Measurements from ENCODE around the gene SH3YL1. TPM values are rescaled to one million over a fixed set of nuclear protein-coding genes. Genes with fewer than 3 reads are reported as not detected.

Gene SH3YL1
- total RNA-seq, 1 donor from 2014 or later = 65.0 TPM

- DNase-seq = no peak
Observed at GRCh38 chr2:213932-214693, 49.7 kb downstream of the SH3YL1 start.

- DNase-seq = no peak
Observed at GRCh38 chr2:211486-212184, 52.2 kb downstream of the SH3YL1 start.

GRCh38 chr2:210660-211059 lies 53.2 kb downstream of the SH3YL1 start:
- DNase-seq = no peak

GRCh38 chr2:209470-209869 lies 54.4 kb downstream of the SH3YL1 start:
- no peak for DNase-seq

DNA sequence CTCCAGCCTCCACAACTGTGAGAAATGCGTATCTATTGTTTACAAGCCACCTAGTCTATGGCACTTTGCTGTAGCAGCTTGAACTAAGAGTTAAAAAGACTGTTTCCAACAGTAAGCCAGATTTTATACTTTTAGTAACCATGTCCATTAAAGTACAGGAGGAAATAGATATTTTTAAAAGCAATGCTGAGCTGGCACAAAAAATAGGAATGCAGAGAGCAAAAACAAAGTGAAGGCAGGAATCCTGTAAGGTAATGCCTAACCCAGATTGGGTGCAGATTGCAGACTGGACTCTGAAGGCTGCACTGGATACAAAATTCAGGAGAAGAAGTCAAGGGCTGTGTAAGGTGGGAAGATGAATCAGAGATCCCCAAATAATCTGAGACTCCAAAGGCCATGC lies 55.5 kb downstream of the SH3YL1 start:
- DNase-seq = no peak

- no peak for DNase-seq
Observed at GRCh38 chr2:203984-204383, 59.8 kb downstream of the SH3YL1 start.

DNA sequence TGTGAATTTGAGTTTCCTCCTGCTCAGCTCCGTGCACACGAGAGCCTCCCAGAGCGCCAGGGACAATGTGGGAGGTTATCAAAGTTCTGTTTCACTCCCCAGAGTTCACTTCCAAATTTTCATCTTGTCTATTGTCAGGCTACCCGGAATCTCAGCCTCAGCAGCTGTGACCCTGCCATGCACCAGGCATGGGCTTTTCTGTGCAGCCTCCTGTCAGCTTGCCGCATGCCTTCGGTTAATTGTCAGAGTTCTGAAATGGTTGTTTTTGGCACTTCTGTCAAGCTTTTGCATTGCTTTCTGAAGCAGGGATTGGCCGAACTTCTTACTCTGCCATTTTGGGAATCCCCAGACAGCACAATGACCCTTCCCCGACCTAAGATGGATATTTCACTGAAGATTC lies 60.4 kb downstream of the SH3YL1 start:
- no peak for DNase-seq

- no peak for DNase-seq
Observed at GRCh38 chr2:202945-203344, 60.9 kb downstream of the SH3YL1 start.

DNA sequence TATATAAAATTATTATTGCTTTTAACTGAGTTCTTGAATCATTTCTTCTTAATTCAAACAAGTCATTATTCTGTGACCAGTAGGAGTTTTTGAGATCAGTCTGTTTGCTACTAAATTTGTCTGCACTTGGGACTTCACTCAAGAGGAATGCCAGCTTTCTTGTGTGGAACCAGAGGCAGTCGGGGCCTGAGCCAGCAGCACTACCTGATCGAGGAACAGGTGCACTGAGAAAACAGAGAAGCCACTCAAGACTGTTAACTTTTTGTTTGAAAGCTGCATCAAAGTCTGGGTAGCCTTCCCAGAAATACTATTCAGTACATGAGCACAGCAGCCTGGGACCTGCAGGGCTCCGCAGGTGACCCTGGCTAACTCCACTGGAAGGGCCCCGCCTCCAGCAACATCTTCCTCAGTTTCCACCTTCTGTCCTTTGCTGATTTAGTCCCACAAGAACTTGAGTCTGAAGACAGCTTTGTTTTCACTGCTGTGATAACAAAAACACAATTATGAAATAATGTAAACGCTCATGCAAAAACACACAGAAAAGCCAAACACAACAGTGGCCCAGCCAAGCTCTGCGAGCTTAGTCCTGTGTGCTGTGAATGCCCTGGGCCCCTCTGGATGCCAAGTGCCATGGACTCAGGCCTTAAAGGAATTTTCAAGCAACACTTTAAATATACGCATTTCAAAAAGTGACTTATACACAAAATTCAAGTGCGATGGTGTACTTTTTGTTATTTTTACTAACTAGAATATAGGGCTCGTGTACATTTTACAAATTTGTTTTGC lies 62.0 kb downstream of the SH3YL1 start:
- no peak for DNase-seq

DNA sequence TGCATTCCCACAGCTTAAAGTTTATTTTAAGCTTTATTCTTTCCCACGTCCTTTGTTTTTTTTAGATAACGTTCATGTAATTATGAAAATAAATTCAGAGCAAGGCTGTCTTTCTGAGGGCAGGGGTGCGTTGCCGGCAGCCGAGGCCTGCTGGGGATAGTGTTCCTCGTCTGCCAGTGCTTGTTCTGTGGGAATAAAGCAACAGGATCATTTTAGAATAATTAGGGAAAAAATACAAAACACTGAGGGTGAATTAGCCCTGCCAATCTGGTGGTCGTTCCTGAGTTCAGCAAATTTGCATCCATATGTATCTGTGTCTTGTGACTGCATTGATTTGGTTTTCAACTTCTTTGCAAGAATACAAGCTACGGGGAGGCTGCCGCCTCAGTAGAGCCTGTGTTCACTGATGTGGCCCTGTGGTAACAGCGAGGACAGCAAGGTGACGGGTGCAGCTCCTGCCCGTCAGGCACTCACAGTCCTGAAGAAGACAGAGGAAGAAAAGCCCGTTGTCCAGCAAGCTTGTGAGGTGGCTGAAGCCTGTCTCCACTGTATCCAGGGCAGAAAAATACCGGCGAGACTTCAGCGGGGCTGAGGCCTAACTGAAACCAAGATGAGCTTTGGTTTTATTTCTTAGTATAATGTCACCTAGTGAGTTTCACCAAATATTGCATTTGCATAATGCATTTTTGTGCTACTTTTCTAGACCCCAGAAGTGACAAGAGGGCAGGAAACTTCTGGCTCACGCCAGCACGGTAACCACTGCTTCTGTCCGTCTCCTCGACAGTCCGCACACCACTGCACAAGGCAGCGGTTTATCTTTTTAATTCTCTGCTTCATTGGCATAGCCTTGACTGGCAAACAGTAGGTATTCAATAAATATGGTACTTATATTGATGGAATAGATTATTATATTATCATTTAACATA lies 64.5 kb downstream of the SH3YL1 start:
- DNase-seq = no peak

DNA sequence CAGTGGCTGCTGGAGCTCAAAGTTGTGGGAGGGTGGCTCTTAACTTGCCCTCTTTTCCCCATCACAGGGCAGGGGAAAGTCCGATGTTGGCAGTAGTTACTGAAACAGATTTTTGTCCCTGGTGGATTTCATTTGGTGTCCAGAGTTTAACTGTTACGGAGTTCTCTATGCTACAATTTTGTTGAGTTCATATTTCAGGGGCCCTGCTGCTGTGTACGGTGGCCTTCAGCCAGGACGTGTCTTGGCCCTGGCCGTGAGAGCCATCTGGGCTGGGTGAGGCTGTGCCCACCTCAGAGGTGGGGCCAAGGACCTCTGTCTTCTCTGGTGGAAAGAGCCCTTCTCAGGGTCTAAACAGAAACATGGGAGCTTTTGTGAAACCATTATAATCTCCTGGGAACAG lies 67.4 kb downstream of the SH3YL1 start:
- no peak for DNase-seq

DNA sequence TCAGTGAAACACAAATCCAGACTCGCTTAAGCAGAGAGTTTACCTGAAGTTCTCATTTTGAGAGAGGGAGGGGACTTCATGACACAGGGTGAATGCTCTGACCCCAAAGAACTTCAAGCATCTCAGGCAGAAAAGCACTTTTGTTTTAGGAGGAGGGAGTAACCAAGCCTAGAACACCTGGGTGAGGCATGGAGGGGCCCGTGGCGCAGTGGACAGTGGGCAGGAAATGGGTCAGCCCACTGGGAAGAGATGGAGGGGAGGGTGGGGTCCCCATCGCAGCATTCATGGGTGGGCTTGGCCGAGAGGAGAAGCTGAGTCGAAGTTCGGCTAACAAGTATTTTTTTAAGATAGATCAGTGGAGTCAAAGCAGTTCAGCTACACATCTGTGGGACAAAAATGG lies 67.9 kb downstream of the SH3YL1 start:
- no peak for DNase-seq

- DNase-seq = no peak
Observed at GRCh38 chr2:193141-193671, 70.6 kb downstream of the SH3YL1 start.

GRCh38 chr2:191311-192190 lies 72.3 kb downstream of the SH3YL1 start:
- no peak for DNase-seq

GRCh38 chr2:187825-188224 lies 76.0 kb downstream of the SH3YL1 start:
- DNase-seq = no peak

DNA sequence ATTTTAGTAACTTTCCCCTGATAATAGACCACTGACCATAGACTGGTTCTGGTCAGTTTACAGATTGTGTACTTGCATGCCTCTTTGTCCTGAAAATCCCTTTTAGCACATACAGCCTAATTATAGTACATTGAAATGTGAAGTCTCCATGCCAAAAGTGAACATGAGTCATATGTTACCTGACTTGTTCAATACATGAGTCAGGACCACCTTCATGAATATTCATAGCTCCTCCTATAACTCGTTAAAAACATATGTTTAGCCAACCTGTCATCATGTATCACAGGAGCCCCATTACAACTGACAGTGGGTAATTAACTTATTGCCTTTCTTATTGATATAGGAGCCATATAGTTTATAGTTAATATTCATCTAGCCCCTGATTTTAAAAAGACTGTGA lies 78.6 kb downstream of the SH3YL1 start:
- DNase-seq = no peak

GRCh38 chr2:184695-185094 lies 79.1 kb downstream of the SH3YL1 start:
- DNase-seq = no peak

GRCh38 chr2:182509-183122 lies 81.2 kb downstream of the SH3YL1 start:
- no peak for DNase-seq

DNA sequence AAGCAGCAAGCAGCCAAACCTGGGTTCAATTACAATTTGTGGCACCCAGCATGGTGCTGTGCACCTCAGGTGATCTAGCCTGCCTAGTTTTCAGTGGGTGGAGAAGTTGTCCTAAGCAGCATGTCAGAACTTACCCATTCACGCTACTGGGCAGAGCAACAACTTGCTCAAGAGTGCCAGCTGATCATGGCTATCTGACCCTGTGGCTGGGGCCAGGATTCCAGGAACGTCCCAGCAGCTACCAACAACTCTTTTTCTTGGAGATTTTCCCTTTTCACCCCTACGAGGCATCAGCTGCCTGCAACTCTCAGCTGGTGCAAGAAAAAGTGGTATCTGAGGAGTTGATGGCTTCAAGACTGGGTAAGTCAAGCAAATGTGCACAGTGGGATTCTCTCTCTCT lies 83.5 kb downstream of the SH3YL1 start:
- no peak for DNase-seq

GRCh38 chr2:179886-180285 lies 83.9 kb downstream of the SH3YL1 start:
- no peak for DNase-seq

All from skin of body (tissue), 2 donors.